Activated naive CD8-positive, alpha-beta T cell treated with anti-CD3 and anti-CD28 coated beads, Interleukin-2, amount 50 U/mL, for 16 hours (primary cell): ENCODE measurements around the gene COL4A6.

Experiments used
- DNase-seq: peaks from one replicate; pipeline ENCODE4 v3.0.0-alpha.2; 2020; ENCODE audit warnings: low read depth, low spot score

The COL4A6 gene

GRCh38 chrX:108271397-108271787 lies 166.8 kb downstream of the COL4A6 start:
- no peak for DNase-seq

- no peak for DNase-seq
Measured at GRCh38 chrX:108270739-108271396, 167.4 kb downstream of the COL4A6 start.

- DNase-seq: no peak
Measured at GRCh38 chrX:108270280-108270679, 167.9 kb downstream of the COL4A6 start.

- no peak for DNase-seq
Measured at GRCh38 chrX:108268434-108269080, 169.7 kb downstream of the COL4A6 start.

- no peak for DNase-seq
Measured at GRCh38 chrX:108267557-108267956, 170.7 kb downstream of the COL4A6 start.

- DNase-seq: no peak
Measured at GRCh38 chrX:108264376-108264775, 173.8 kb downstream of the COL4A6 start.

- no peak for DNase-seq
Measured at GRCh38 chrX:108261549-108262203, 176.5 kb downstream of the COL4A6 start.

- DNase-seq: no peak
Measured at GRCh38 chrX:108257556-108257955, 180.7 kb downstream of the COL4A6 start.

- no peak for DNase-seq
Measured at GRCh38 chrX:108254636-108255035, 183.6 kb downstream of the COL4A6 start.

- no peak for DNase-seq
Measured at GRCh38 chrX:108250654-108251579, 187.3 kb downstream of the COL4A6 start.

- DNase-seq: no peak
Measured at GRCh38 chrX:108246304-108246954, 191.8 kb downstream of the COL4A6 start.

GRCh38 chrX:108245462-108245861 lies 192.8 kb downstream of the COL4A6 start:
- DNase-seq: no peak

- DNase-seq: no peak
Measured at GRCh38 chrX:108235986-108236385, 202.2 kb downstream of the COL4A6 start.

GRCh38 chrX:108230574-108230973 lies 207.6 kb downstream of the COL4A6 start:
- DNase-seq: no peak

- no peak for DNase-seq
Measured at GRCh38 chrX:108224727-108225621, 213.2 kb downstream of the COL4A6 start.

GRCh38 chrX:108224218-108224617 lies 214.0 kb downstream of the COL4A6 start:
- DNase-seq: no peak

- DNase-seq: no peak
Measured at GRCh38 chrX:108223585-108223984, 214.6 kb downstream of the COL4A6 start.

GRCh38 chrX:108221301-108221864 lies 216.8 kb downstream of the COL4A6 start:
- no peak for DNase-seq

- no peak for DNase-seq
Measured at GRCh38 chrX:108219949-108220601, 218.1 kb downstream of the COL4A6 start.
